K562 (cell line): Measurements from ENCODE around the gene VPS13C. TPM values are rescaled to one million over a fixed set of nuclear protein-coding genes. Genes with fewer than 3 reads are reported as not detected.

Experiments
- BHLHE40 ChIP-seq: IDR thresholded peaks from 2 replicates; pipeline ENCODE4 v1.6.1; 2011; ENCODE audit warnings: low read length, improper control_type of control experiment
- GATAD2B ChIP-seq: fragments of 450-650 bp; IDR thresholded peaks from 2 replicates; pipeline ENCODE4 v1.6.1; 2017; ENCODE audit warnings: mild to moderate bottlenecking, borderline replicate concordance
- HDAC2 ChIP-seq: fragments of 450-650 bp; IDR thresholded peaks from 2 replicates; pipeline ENCODE4 v1.6.1; 2016; ENCODE audit warnings: mild to moderate bottlenecking
- HMG20B ChIP-seq: fragments of 250-450 bp; sonication (Bioruptor Pico); IDR thresholded peaks from 2 replicates; pipeline ENCODE4 v1.5.0; 2021; ENCODE audit warnings: mild to moderate bottlenecking
- HNRNPK ChIP-seq: fragments of 200-400 bp; formaldehyde crosslinking; IDR thresholded peaks from one replicate; pipeline ENCODE4 v1.6.1; 2018; ENCODE audit warnings: mild to moderate bottlenecking, low read depth, low read length; ENCODE audit not compliant: poor library complexity, severe bottlenecking
- JUND ChIP-seq, 2 experiments: IDR thresholded peaks; 2 replicates in 1 of 2; 3 replicates in 1 of 2; pipeline ENCODE4 v1.6.1; 2011; ENCODE audit warnings: borderline replicate concordance in 2 of 2, low read depth in 2 of 2, low read length in 2 of 2, improper control_type of control experiment in 1 of 2, missing biosample characterization in 1 of 2, missing genetic modification characterization in 1 of 2, missing genetic modification reagents in 1 of 2
- MBD2 ChIP-seq: sonication (generic); IDR thresholded peaks from 2 replicates; pipeline ENCODE4 v1.6.1; 2016; ENCODE audit warnings: low read depth, borderline replicate concordance
- MTA1 ChIP-seq: fragments of 450-650 bp; IDR thresholded peaks from 2 replicates; pipeline ENCODE4 v1.6.1; 2017; ENCODE audit warnings: borderline replicate concordance
- PHF21A ChIP-seq: fragments of 450-650 bp; IDR thresholded peaks from 2 replicates; pipeline ENCODE4 v1.6.1; 2017; ENCODE audit warnings: low read depth, borderline replicate concordance
- POLR2H ChIP-seq: IDR thresholded peaks from 2 replicates; pipeline ENCODE4 v1.6.1; 2016; ENCODE audit warnings: missing genetic modification characterization, low read depth, mild to moderate bottlenecking, control low read depth, missing compliant biosample characterization, moderate library complexity
- RBM15 ChIP-seq: fragments of 200-400 bp; formaldehyde crosslinking; IDR thresholded peaks from 2 replicates; pipeline ENCODE4 v1.6.1; 2018; ENCODE audit warnings: mild to moderate bottlenecking, low read length, moderate library complexity; ENCODE audit not compliant: insufficient read depth
- RBM22 ChIP-seq: fragments of 200-400 bp; formaldehyde crosslinking; IDR thresholded peaks from 2 replicates; pipeline ENCODE4 v1.6.1; 2018; ENCODE audit warnings: low read length, low read depth; ENCODE audit not compliant: poor library complexity, severe bottlenecking
- SMAD4 ChIP-seq: fragments of 250-450 bp; sonication (Bioruptor Pico); conservative IDR thresholded peaks from 2 replicates; pipeline ENCODE4 v1.8.0; 2021; ENCODE audit warnings: inconsistent platforms, mild to moderate bottlenecking, moderate library complexity
- STAT5A ChIP-seq: IDR thresholded peaks from 2 replicates; pipeline ENCODE4 v1.6.1; 2012; ENCODE audit warnings: low read length, inconsistent platforms, borderline replicate concordance
- TAL1 ChIP-seq: fragments of 450-650 bp; IDR thresholded peaks from 2 replicates; pipeline ENCODE4 v1.6.1; 2016; ENCODE audit warnings: mild to moderate bottlenecking
- TARDBP ChIP-seq: fragments of 450-650 bp; IDR thresholded peaks from 2 replicates; pipeline ENCODE4 v1.6.1; 2016
- TGIF2 ChIP-seq: sonication (generic); formaldehyde crosslinking; IDR thresholded peaks from 2 replicates; pipeline ENCODE4 v1.8.1; 2022; ENCODE audit warnings: mild to moderate bottlenecking, missing genetic modification reagents, moderate library complexity
- ZBTB7A ChIP-seq: IDR thresholded peaks from 2 replicates; pipeline ENCODE4 v1.6.1; 2011; ENCODE audit warnings: low read depth, mild to moderate bottlenecking, low read length, moderate library complexity, borderline replicate concordance; ENCODE audit not compliant: control insufficient read depth
- ZEB2 ChIP-seq: fragments of 450-650 bp; IDR thresholded peaks from 2 replicates; pipeline ENCODE4 v1.6.1; 2016
- ZFP36 ChIP-seq: fragments of 150-350 bp; IDR thresholded peaks from 2 replicates; pipeline ENCODE4 v1.6.1; 2018; ENCODE audit warnings: low read length, low read depth; ENCODE audit not compliant: partially characterized antibody
- ZNF232 ChIP-seq: sonication (generic); formaldehyde crosslinking; IDR thresholded peaks from 2 replicates; pipeline ENCODE4 v1.8.0; 2022; ENCODE audit warnings: mild to moderate bottlenecking, missing genetic modification reagents
- ZNF57 ChIP-seq: fragments of 450-650 bp; formaldehyde crosslinking; IDR thresholded peaks from 2 replicates; pipeline ENCODE4 v1.4.0; 2020; ENCODE audit warnings: mild to moderate bottlenecking, moderate library complexity
- ZNF75A ChIP-seq: fragments of 450-650 bp; formaldehyde crosslinking; IDR thresholded peaks from 2 replicates; pipeline ENCODE4 v1.4.0; 2020; ENCODE audit warnings: mild to moderate bottlenecking
- polyA plus RNA-seq, 8 experiments: library from polyadenylated mRNA; depleted of rRNA in 4 of 8; stranded (reverse) in 5 of 8; unstranded in 3 of 8; fragments of >200 nt; fragmentation: Nextera tagmentation in 2 of 8; fragmentation: Illumina TruSeq in 1 of 8; extraction: Ambion mirVana in 2 of 8; extraction: Trizol in 1 of 8; gene quantifications; 2 replicates each; pipeline versions ENCODE4 v1.2.1 to v1.2.3, GENCODE V29; 2011 to 2014; ENCODE audit warnings: inconsistent platforms in 1 of 8, missing spikeins in 1 of 8
- total RNA-seq, 7 experiments: library from RNA; depleted of rRNA in 6 of 7; stranded (reverse); fragments of >200 nt in 6 of 7; fragmentation: Illumina TruSeq in 2 of 7; extraction: Trizol in 2 of 7; gene quantifications; 2 replicates each; pipeline versions ENCODE4 v1.2.1 to v1.2.3, GENCODE V29; 2011 to 2021; ENCODE audit warnings: low replicate concordance in 1 of 7
- TF ChIP-seq, protein P1 (sequence below): fragments of 450-650 bp; formaldehyde crosslinking; conservative IDR thresholded peaks from 2 replicates; pipeline ENCODE4 v1.4.0; 2022; ENCODE audit warnings: mild to moderate bottlenecking, missing genetic modification characterization
- TF ChIP-seq, protein P2 (sequence below): fragments of 450-650 bp; IDR thresholded peaks from 2 replicates; pipeline ENCODE4 v1.6.1; 2016; ENCODE audit warnings: borderline replicate concordance
- TF ChIP-seq, protein P3 (sequence below): sonication (generic); formaldehyde crosslinking; IDR thresholded peaks from 2 replicates; pipeline ENCODE4 v1.9.0; 2022; ENCODE audit warnings: mild to moderate bottlenecking, missing genetic modification reagents

Gene VPS13C
- total and polyA plus RNA-seq, 9 of the 15 experiments (the other 6 are each of a cell fraction or from before 2014, with no cell fraction given), result 5.2 to 32.3 (median 15.7) TPM

DNA sequence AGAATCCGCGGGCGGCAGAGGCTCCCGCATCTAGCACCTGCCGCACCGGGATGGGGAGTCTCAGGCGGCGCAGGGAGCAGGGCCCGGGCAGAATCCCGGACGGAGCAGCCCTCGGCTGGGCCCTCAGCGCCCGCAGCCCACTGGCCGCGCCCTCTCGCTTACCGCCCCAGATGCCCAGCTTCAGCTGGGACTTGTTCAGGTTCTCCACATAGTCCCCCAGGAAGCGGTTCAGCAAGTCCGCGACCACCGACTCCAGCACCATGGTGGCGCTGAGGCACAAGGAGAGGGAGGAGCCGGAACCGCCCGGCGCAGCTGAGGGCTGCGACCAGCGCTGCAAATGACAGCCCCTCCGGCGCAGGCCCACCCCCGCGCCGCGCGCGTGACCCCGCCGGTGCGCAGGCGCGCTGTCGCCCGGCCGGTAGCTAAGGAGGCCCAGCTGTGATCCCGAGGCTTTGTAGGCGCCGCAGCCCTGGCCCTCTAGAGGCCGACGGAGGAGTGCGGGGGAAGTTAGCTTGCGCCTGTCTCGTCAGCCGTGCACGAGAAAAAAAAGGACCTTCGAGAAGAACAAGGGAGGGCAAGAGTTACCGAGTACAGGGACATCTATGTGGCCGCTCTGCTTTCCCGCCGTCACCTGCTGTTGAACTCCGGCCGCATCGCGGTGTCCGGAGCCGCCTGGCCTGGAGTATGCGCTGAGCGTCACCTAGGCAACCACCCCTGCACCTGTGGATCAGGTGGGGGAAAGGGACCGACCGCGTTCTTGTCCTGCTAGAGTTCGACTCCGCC is at the start of gene VPS13C (continued):
- TF ChIP-seq JUND (IDR thresholded peaks at IDR 0.05; ENCODE audit: borderline replicate concordance, low read depth, low read length), result peak; percentile 54
- peak; percentile 11; the same call in 1 of the 3 replicates for TF ChIP-seq JUND (tag; IDR thresholded peaks at IDR 0.05; ENCODE audit: borderline replicate concordance, low read depth, low read length)
- peak; percentile 96 for TF ChIP-seq BHLHE40
- TF ChIP-seq ZNF75A (CRISPR knock-in tag), result no peak
- peak; percentile 85 for TF ChIP-seq SMAD4 (CRISPR knock-in tag)
- TF ChIP-seq TAL1, result no peak
- no peak for TF ChIP-seq ZNF57 (CRISPR knock-in tag)
- TF ChIP-seq, protein P1, sequence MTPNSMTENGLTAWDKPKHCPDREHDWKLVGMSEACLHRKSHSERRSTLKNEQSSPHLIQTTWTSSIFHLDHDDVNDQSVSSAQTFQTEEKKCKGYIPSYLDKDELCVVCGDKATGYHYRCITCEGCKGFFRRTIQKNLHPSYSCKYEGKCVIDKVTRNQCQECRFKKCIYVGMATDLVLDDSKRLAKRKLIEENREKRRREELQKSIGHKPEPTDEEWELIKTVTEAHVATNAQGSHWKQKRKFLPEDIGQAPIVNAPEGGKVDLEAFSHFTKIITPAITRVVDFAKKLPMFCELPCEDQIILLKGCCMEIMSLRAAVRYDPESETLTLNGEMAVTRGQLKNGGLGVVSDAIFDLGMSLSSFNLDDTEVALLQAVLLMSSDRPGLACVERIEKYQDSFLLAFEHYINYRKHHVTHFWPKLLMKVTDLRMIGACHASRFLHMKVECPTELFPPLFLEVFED (CRISPR knock-in tag), result no peak
- TF ChIP-seq TARDBP, result 0 out of 2 replicates have a peak, but pooled peaks have one; percentile 37
- no peak for TF ChIP-seq RBM22
- TF ChIP-seq HDAC2, result no peak
- TF ChIP-seq HMG20B (CRISPR knock-in tag), result no peak
- TF ChIP-seq ZEB2, result peak; percentile 83
- no peak for TF ChIP-seq POLR2H (tag)
- TF ChIP-seq ZFP36, result peak; percentile 42
- TF ChIP-seq ZNF232 (CRISPR knock-in tag), result no peak
- TF ChIP-seq, protein P2, sequence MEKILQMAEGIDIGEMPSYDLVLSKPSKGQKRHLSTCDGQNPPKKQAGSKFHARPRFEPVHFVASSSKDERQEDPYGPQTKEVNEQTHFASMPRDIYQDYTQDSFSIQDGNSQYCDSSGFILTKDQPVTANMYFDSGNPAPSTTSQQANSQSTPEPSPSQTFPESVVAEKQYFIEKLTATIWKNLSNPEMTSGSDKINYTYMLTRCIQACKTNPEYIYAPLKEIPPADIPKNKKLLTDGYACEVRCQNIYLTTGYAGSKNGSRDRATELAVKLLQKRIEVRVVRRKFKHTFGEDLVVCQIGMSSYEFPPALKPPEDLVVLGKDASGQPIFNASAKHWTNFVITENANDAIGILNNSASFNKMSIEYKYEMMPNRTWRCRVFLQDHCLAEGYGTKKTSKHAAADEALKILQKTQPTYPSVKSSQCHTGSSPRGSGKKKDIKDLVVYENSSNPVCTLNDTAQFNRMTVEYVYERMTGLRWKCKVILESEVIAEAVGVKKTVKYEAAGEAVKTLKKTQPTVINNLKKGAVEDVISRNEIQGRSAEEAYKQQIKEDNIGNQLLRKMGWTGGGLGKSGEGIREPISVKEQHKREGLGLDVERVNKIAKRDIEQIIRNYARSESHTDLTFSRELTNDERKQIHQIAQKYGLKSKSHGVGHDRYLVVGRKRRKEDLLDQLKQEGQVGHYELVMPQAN, result 0 out of 2 replicates have a peak, but pooled peaks have one; percentile 7
- TF ChIP-seq HNRNPK, result peak; percentile 67
- peak; percentile 89; the same call in 1 of the 2 replicates for TF ChIP-seq ZBTB7A
- no peak for TF ChIP-seq PHF21A
- TF ChIP-seq GATAD2B, result peak; percentile 75; the same call in 1 of the 2 replicates
- TF ChIP-seq RBM15, result no peak
- peak; percentile 12; the same call in 1 of the 2 replicates for TF ChIP-seq MBD2
- TF ChIP-seq, protein P3, sequence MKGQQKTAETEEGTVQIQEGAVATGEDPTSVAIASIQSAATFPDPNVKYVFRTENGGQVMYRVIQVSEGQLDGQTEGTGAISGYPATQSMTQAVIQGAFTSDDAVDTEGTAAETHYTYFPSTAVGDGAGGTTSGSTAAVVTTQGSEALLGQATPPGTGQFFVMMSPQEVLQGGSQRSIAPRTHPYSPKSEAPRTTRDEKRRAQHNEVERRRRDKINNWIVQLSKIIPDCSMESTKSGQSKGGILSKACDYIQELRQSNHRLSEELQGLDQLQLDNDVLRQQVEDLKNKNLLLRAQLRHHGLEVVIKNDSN, result peak; percentile 76; the same call in 1 of the 2 replicates
- TF ChIP-seq TGIF2 (CRISPR knock-in tag), result peak; percentile 49; the same call in 1 of the 2 replicates
- no peak for TF ChIP-seq MTA1
- TF ChIP-seq STAT5A, result no peak
